ENCODE data around the gene NSG2. TPM values are rescaled to one million over a fixed set of nuclear protein-coding genes. Genes with fewer than 3 reads are reported as not detected.

The NSG2 gene
- not detected in 2 replicates for total RNA-seq

GRCh38 chr5:174045470-174046025, at the start of gene NSG2:
NSG2 (plus strand) TSS chr5:174045706; CDS start chr5:174046756, 1,050 bp downstream.

Other genes with a start within 250 kb of the NSG2 start
- gene CPEB4, start 157.4 kb upstream of the NSG2 start, total RNA-seq, result 3.7 and 5.5 TPM in 2 replicates
- not detected in 2 replicates for gene C5orf47, start 56.5 kb upstream of the NSG2 start, total RNA-seq

All from bronchus fibroblast of lung (primary cell).